HepG2 (cell line): Measurements from ENCODE around the gene TOM1L2. TPM values are rescaled to one million over a fixed set of nuclear protein-coding genes. Genes with fewer than 3 reads are reported as not detected.
"Not testable (repeated sequence)": the region's sequence is repeated elsewhere in the genome, so short reads cannot be mapped to it uniquely, and the experiment has no call there.

ENCODE experiments used
- ATAC-seq: fragments of 200-7000 bp; cut with Tn5 transposase; 3 replicates; pipeline ENCODE4 v1.9.1; 2020; ENCODE audit warnings: mild to moderate bottlenecking, moderate library complexity
- BruUV-seq: library from RNA; stranded (reverse); fragments of 400-500 nt; replicated peaks from 2 replicates; lab custom pipeline; 2021; lab: Mats Ljungman, UMichigan
- CTCF ChIA-PET: fragments of 300-600 bp; formaldehyde crosslinking; extraction: SDS; loops from one replicate; lab custom pipeline; 2021; ENCODE audit warnings: low total read pairs, inconsistent platforms, low intra/inter-chr PET ratio; lab: Yijun Ruan, JAX
- POLR2A ChIA-PET: fragments of 350-600 bp; sonication (Branson Sonifier 250); formaldehyde crosslinking; loops from one replicate; lab custom pipeline; 2020; ENCODE audit warnings: antibody characterized with exemption, inconsistent platforms; lab: Yijun Ruan, JAX
- DNase-seq: peaks from one replicate; pipeline ENCODE4 v3.0.0-alpha.2; 2015; ENCODE audit warnings: low spot score
- FAIRE-seq: peaks from 3 replicates; lab custom pipeline; 2011; peaks lifted over from hg19 to GRCh38; lab: Jason Lieb, UNC
- H2AFZ ChIP-seq: one replicate; pipeline ENCODE4 v1.6.1; 2011; ENCODE audit warnings: low read length, inconsistent platforms
- H3K27ac ChIP-seq: fragments of 300-600 bp; 3 replicates; pipeline ENCODE4 v1.8.0; 2011; ENCODE audit warnings: mixed run types, mild to moderate bottlenecking, mixed read lengths, low read length, inconsistent platforms; ENCODE audit not compliant: insufficient read depth; ENCODE audit errors: extremely low read length
- H3K27me3 ChIP-seq, 2 experiments: fragments of 200-600 bp in 1 of 2; 2 replicates in 1 of 2; 3 replicates in 1 of 2; pipeline versions ENCODE4 v1.6.0 to v1.8.0; 2011; ENCODE audit warnings: low read length in 2 of 2, mild to moderate bottlenecking in 2 of 2, moderate library complexity in 2 of 2, inconsistent platforms in 1 of 2; ENCODE audit not compliant: insufficient read depth in 2 of 2, control insufficient read depth in 1 of 2
- H3K36me3 ChIP-seq, 2 experiments: fragments of 200-600 bp in 1 of 2; replicated peaks in 1 of 2; 2 replicates in 1 of 2; 3 replicates in 1 of 2; pipeline versions ENCODE4 v1.5.1 to v1.8.0; 2011; ENCODE audit warnings: low read length in 2 of 2, inconsistent platforms in 1 of 2; ENCODE audit not compliant: insufficient read depth in 2 of 2, control insufficient read depth in 1 of 2
- H3K4me1 ChIP-seq: 2 replicates; pipeline ENCODE4 v1.5.1; 2012; ENCODE audit warnings: low read length, inconsistent platforms; ENCODE audit not compliant: insufficient read depth
- H3K4me2 ChIP-seq: 2 replicates; pipeline ENCODE4 v1.6.0; 2011; ENCODE audit warnings: low read depth, low read length, inconsistent platforms
- H3K4me3 ChIP-seq, 3 experiments: fragments of 200-600 bp in 1 of 3; sonication (generic), shearing (Covaris generic) in 1 of 3; replicated peaks in 1 of 3; 2 replicates each; pipeline ENCODE4 v1.5.1; 2011 to 2016; ENCODE audit warnings: low read length in 3 of 3, inconsistent platforms in 2 of 3, low read depth in 2 of 3, mild to moderate bottlenecking in 2 of 3, control low read depth in 1 of 3, mixed read lengths in 1 of 3; ENCODE audit not compliant: insufficient read depth in 1 of 3
- H3K79me2 ChIP-seq: one replicate; pipeline ENCODE4 v1.6.1; 2011; ENCODE audit warnings: low read length, inconsistent platforms; ENCODE audit not compliant: insufficient read depth
- H3K9ac ChIP-seq: 2 replicates; pipeline ENCODE4 v1.6.0; 2011; ENCODE audit warnings: mild to moderate bottlenecking, low read depth, low read length, inconsistent platforms; ENCODE audit not compliant: insufficient read depth
- H3K9me3 ChIP-seq: 2 replicates; pipeline ENCODE4 v1.5.1; 2012; ENCODE audit warnings: mild to moderate bottlenecking, low read length
- H4K20me1 ChIP-seq: 2 replicates; pipeline ENCODE4 v1.6.0; 2011; ENCODE audit warnings: inconsistent platforms, mild to moderate bottlenecking, low read length, moderate library complexity; ENCODE audit not compliant: insufficient read depth
- ATF4 ChIP-seq, 2 experiments: fragments of 450-650 bp in 1 of 2; sonication (generic) in 1 of 2; formaldehyde crosslinking; IDR thresholded peaks; 2 replicates each; pipeline versions ENCODE4 v1.5.0 to v1.8.0; 2020 to 2022; ENCODE audit warnings: mild to moderate bottlenecking in 1 of 2, missing genetic modification reagents in 1 of 2
- FOXP4 ChIP-seq: sonication (generic); formaldehyde crosslinking; IDR thresholded peaks from 2 replicates; pipeline ENCODE4 v1.4.0; 2020; ENCODE audit warnings: missing genetic modification reagents
- IKZF5 ChIP-seq: IDR thresholded peaks from 2 replicates; pipeline ENCODE4 v1.6.1; 2018; ENCODE audit warnings: missing genetic modification reagents, mild to moderate bottlenecking, missing compliant biosample characterization
- IRX3 ChIP-seq: sonication (generic); formaldehyde crosslinking; IDR thresholded peaks from 2 replicates; pipeline ENCODE4 v1.8.1; 2023; ENCODE audit warnings: mild to moderate bottlenecking, low read depth, missing genetic modification reagents, borderline replicate concordance
- NFE2L1 ChIP-seq: sonication (generic); formaldehyde crosslinking; IDR thresholded peaks from 2 replicates; pipeline ENCODE4 v1.4.0; 2020; ENCODE audit warnings: missing genetic modification reagents, mild to moderate bottlenecking, borderline replicate concordance
- SMYD3 ChIP-seq: sonication (generic); formaldehyde crosslinking; IDR thresholded peaks from 2 replicates; pipeline ENCODE4 v1.8.1; 2023; ENCODE audit warnings: mild to moderate bottlenecking, missing genetic modification reagents
- ZNF280B ChIP-seq: sonication (generic); formaldehyde crosslinking; IDR thresholded peaks from 2 replicates; pipeline ENCODE4 v1.5.0; 2020; ENCODE audit warnings: missing genetic modification reagents, mild to moderate bottlenecking, borderline replicate concordance
- ZNF337 ChIP-seq: sonication (generic); formaldehyde crosslinking; IDR thresholded peaks from 2 replicates; pipeline ENCODE4 v1.5.1; 2020; ENCODE audit warnings: missing genetic modification reagents, low read depth, mild to moderate bottlenecking, borderline replicate concordance
- WGBS: methylation state at CpG from one replicate; pipeline ENCODE4 v1.1.6; 2017; ENCODE audit warnings: low lambda C conversion rate; 5-methylcytosine and 5-hydroxymethylcytosine counted together
- in situ Hi-C: cut with HindIII; loops from 2 replicates; pipeline ENCODE4 v1.10.0; 2017; ENCODE audit warnings: low pct_unique_long_range_greater_than_20kb; ENCODE audit not compliant: extremely low pct_ligation_motif_present
- intact Hi-C: fragments of 100-400 bp; cut with micrococcal nuclease; formaldehyde crosslinking; loops from one replicate; pipeline ENCODE4 v1.10.0; 2022; ENCODE audit not compliant: unreplicated experiment
- polyA plus RNA-seq, 8 experiments: library from polyadenylated mRNA; depleted of rRNA in 3 of 8; stranded (reverse) in 7 of 8; unstranded in 1 of 8; fragments of >200 nt; fragmentation: Illumina TruSeq in 4 of 8; extraction: Trizol in 4 of 8; gene quantifications; 2 replicates each; pipeline versions ENCODE4 v1.2.1 to v1.2.3, GENCODE V29; 2011 to 2016; ENCODE audit warnings: low read depth in 4 of 8, missing spikeins in 1 of 8, mixed read lengths in 1 of 8; ENCODE audit not compliant: insufficient read depth in 1 of 8
- total RNA-seq, 5 experiments: library from RNA; depleted of rRNA; stranded (reverse); fragments of >200 nt; fragmentation: Illumina TruSeq; extraction: Trizol; gene quantifications; 2 replicates each; pipeline ENCODE4 v1.2.3, GENCODE V29; 2016; ENCODE audit warnings: low read depth in 1 of 5

Gene TOM1L2
- total and polyA plus RNA-seq, 2 of the 13 experiments (the other 11 are each of a cell fraction or from before 2014, with no cell fraction given): 4.7 to 7.4 TPM

- ATAC-seq: no peak
- in situ Hi-C loops: no loop called here
- ChIA-PET POLR2A (no interaction called here), CTCF (no interaction called here)
- no peak for DNase-seq
- Histone ChIP-seq H3K9me3 (no peaks in the 10 kb centered on the region), H3K36me3 (no peaks in the 10 kb centered on the region), H3K9ac (no peak overlapping the region), H3K4me1 (peaks cover 71% of the 10 kb centered on the region), H3K79me2 (no peaks in the 10 kb centered on the region), H3K27ac (no peak overlapping the region), H3K4me2 (no peak overlapping the region), H3K27me3 (no peaks in the 10 kb centered on the region), H2AFZ (no peak overlapping the region), H4K20me1 (no peaks in the 10 kb centered on the region), H3K4me3 (no peak overlapping the region)
- intact Hi-C loops: no loop called here
- BruUV-seq: no TSS peak
- no peak for TF ChIP-seq IRX3 (CRISPR knock-in tag)
- TF ChIP-seq SMYD3: no peak
- TF ChIP-seq ZNF280B (CRISPR knock-in tag): no peak
- TF ChIP-seq ATF4 (CRISPR knock-in tag; IDR thresholded peaks at IDR 0.05): no peak
- no peak for TF ChIP-seq FOXP4 (CRISPR knock-in tag)
- no peak for TF ChIP-seq IKZF5 (CRISPR knock-in tag)
- TF ChIP-seq NFE2L1 (CRISPR knock-in tag): no peak
- no peak for TF ChIP-seq ZNF337 (CRISPR knock-in tag)
- 87% methylated on average over 3 of the region's 3 CpGs for whole genome bisulfite sequencing
- no peak for FAIRE-seq
These were observed 31.7 kb downstream of the TOM1L2 start for GRCh38 chr17:17940441-17940911.

GRCh38 chr17:17939941-17940340, 32.3 kb downstream of the TOM1L2 start:
- in situ Hi-C loops, H3K9ac ChIP-seq, intact Hi-C loops, H3K4me2 ChIP-seq, H2AFZ ChIP-seq, DNase-seq, H3K27ac ChIP-seq, H4K20me1 ChIP-seq, H3K27me3 ChIP-seq, H3K79me2 ChIP-seq, POLR2A ChIA-PET, CTCF ChIA-PET, FAIRE-seq, H3K4me3 ChIP-seq, ATAC-seq, H3K36me3 ChIP-seq, BruUV-seq, H3K9me3 ChIP-seq: not testable (repeated sequence)
- peaks cover 69% of the 10 kb centered on the region for H3K4me1 ChIP-seq
- WGBS: over 99% methylated on average over 7 of the region's 7 CpGs
